ENCODE results near the gene LIMS1. TPM values are rescaled to one million over a fixed set of nuclear protein-coding genes. Genes with fewer than 3 reads are reported as not detected.
A peak's percentile ranks its signal among the peaks of the same experiment; 100 is the strongest.

The LIMS1 gene
- polyA plus RNA-seq, 4 donors = 8.3 to 51.4 (median 21.7) TPM

DNA sequence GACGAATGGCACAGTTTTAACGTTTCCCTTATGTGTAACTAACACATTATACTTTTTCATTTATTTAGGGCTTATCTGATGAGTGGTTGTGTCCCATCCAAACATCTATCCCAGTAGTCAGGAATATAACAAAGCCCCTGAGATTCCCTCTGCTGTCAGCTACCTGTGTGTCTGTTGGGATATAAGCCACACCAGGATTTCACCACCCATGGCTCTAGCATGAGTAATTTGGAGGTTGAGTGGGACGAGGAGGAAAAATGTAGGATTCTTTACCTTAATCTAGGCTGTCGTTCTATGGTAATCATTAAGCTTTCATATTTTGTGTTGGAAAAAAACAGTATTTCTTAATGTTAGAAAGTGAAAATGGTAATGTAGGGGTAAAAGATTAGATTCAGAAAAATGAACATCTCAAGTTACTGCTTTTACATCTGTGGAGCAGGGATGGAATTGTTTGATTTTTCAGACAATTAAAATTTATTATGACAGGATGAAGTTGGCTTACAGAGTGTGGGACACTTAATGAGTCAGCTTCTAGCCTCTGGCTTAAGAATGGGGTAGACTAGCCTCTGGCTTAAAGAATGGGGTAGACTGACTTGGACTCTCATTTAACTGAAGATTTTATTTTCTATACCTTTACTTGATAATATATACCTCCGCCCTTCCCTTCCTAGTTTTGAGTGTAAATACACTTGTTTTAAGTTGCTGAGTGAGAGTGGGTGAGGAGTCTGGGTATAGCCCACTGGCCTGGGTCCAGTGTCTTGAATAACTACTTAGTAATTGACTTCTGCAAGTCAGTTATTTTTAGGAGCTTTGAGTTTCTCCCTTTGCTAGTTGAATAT lies 96.5 kb downstream of the LIMS1 start:
- Histone ChIP-seq H3K4me3 (ENCODE audit: low read depth in 1 of 3, low read length in 3 of 3) (no peak overlapping the region), H3K36me3 (ENCODE audit: control insufficient read depth in 3 of 3, insufficient read depth in 2 of 3, low read depth in 1 of 3, low read length in 3 of 3) (peaks cover 0 to 10% (median 0%) of the 10 kb centered on the region in 3 donors), H3K27ac (ENCODE audit: low read depth in 1 of 3, low read length in 2 of 3) (no peak overlapping the region), H3K27me3 (ENCODE audit: control insufficient read depth in 3 of 3, insufficient read depth in 3 of 3, low read length in 3 of 3) (no peaks in the 10 kb centered on the region), H3K4me1 (ENCODE audit: control insufficient read depth in 3 of 3, insufficient read depth in 2 of 3, low read depth in 1 of 3, low read length in 2 of 3) (peaks cover 5 to 32% (median 7%) of the 10 kb centered on the region in 3 donors), H3K9me3 (ENCODE audit: control insufficient read depth in 2 of 2, insufficient read depth in 1 of 2, low read depth in 1 of 2, low read length in 1 of 2) (no peaks in the 10 kb centered on the region)
- no peak for FAIRE-seq
- no peak for DNase-seq
- 84 to 94% (median 90%) methylated on average over 5 of the region's 5 CpGs for WGBS, 3 donors

DNA sequence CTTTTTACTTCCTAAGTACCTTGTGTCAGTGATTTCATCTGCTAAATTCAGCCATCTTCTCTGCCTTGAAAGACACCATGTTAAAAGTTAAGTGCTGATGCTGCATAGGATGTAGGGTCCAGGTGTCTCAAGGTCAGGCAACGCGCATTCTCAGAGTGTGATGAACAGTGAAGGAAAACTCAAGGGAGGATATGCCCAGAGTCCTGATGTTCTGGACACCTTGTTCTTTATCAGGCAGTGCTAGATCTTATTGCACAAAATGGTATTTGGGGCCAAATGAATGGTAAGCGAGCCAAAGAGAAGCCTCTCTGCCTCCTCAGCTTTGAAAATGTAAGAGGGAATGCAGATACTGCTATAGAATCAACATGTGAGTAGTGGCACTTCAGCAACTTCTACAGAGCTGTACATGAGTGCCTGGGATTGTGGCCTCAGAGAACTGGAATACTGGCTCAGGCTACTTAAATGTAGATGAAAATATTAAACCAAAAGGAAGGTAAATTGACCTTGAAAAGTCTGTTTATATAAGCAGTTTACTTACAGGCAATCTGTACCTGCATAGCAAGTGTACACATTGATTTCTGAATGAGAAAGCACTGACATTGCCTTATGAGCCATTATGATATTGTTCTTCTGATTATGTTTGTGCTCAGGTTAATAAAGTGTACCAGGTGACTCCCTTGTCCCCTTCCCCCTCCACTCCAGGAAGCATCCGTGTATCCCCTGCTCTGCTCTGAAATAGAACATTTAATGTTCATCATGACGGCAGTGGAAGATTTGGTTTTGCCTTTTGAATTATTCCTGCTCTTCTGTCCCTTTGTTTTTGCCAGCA lies 98.3 kb downstream of the LIMS1 start:
- no peak overlapping the region for H3K27ac ChIP-seq (ENCODE audit: low read depth in 1 of 3, low read length in 2 of 3)
- FAIRE-seq = no peak

DNA sequence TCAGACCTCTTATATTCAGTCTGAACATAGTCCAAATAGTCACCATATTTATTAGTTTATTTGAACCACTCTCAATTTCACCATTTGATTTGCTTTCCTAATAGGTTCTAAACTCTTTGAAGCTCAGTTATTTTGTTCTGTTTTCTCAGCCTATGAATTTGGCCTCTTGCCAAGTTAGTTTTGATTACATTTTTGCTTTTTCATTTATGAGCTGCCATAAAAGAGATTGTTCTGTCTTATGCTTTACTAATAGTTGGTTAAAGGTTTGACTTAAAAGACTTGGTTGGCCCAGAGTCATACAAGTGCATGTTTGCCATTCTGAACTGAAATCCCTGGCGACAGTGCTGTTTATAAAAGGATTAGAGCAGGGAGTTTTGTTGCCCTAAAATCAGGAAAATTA lies 99.1 kb downstream of the LIMS1 start:
- 3 to 34% (median 34%) methylated on average over 1 of the region's 1 CpG for WGBS, 3 donors
- Histone ChIP-seq H3K9me3 (ENCODE audit: control insufficient read depth in 2 of 2, insufficient read depth in 1 of 2, low read depth in 1 of 2, low read length in 1 of 2) (no peaks in the 10 kb centered on the region), H3K36me3 (ENCODE audit: control insufficient read depth in 3 of 3, insufficient read depth in 2 of 3, low read depth in 1 of 3, low read length in 3 of 3) (peaks cover 0 to 10% (median 0%) of the 10 kb centered on the region in 3 donors), H3K27ac (ENCODE audit: low read depth in 1 of 3, low read length in 2 of 3) (peak overlapping the region in 1 of 3 donors; percentile 55), H3K4me1 (ENCODE audit: control insufficient read depth in 3 of 3, insufficient read depth in 2 of 3, low read depth in 1 of 3, low read length in 2 of 3) (peaks cover 13 to 51% (median 16%) of the 10 kb centered on the region in 3 donors), H3K27me3 (ENCODE audit: control insufficient read depth in 3 of 3, insufficient read depth in 3 of 3, low read length in 3 of 3) (no peaks in the 10 kb centered on the region), H3K4me3 (ENCODE audit: low read depth in 1 of 3, low read length in 3 of 3) (no peak overlapping the region)
- DNase-seq (peak; percentile 71 to 77), FAIRE-seq (no peak)

More for the DNA sequence above, 98.3 kb downstream of the LIMS1 start:
- peak; percentile 43 to 64 for DNase-seq
- 63 to 73% (median 64%) methylated on average over 5 of the region's 5 CpGs for WGBS, 3 donors
- peaks cover 0 to 10% (median 0%) of the 10 kb centered on the region in 3 donors for H3K36me3 ChIP-seq (ENCODE audit: control insufficient read depth in 3 of 3, insufficient read depth in 2 of 3, low read depth in 1 of 3, low read length in 3 of 3)
- no peaks in the 10 kb centered on the region for H3K9me3 ChIP-seq (ENCODE audit: control insufficient read depth in 2 of 2, insufficient read depth in 1 of 2, low read depth in 1 of 2, low read length in 1 of 2)
- no peak overlapping the region for H3K4me3 ChIP-seq (ENCODE audit: low read depth in 1 of 3, low read length in 3 of 3)
- peaks cover 12 to 43% (median 13%) of the 10 kb centered on the region in 3 donors for H3K4me1 ChIP-seq (ENCODE audit: control insufficient read depth in 3 of 3, insufficient read depth in 2 of 3, low read depth in 1 of 3, low read length in 2 of 3)
- H3K27me3 ChIP-seq (ENCODE audit: control insufficient read depth in 3 of 3, insufficient read depth in 3 of 3, low read length in 3 of 3) = no peaks in the 10 kb centered on the region

DNA sequence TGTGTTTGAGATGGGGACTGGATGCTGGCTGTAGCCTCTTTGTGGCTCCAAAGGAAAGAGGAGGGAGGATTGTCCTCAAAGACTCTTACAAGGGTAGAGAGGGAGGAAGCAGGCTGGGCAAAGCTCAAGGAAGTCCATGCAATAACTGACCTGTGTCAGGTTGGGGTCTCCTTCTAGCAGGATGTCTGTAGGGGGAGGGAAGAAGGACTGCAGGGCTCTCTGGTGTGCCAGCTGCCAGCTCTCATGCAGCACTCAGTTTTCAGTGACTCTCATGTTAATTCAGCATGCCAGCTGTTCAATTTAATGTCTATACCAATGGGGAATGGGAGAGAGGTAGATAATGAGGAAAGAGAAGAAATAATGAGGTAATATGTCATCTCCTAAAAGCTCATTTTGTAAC lies 99.7 kb downstream of the LIMS1 start:
- H3K4me1 ChIP-seq (ENCODE audit: control insufficient read depth in 3 of 3, insufficient read depth in 2 of 3, low read depth in 1 of 3, low read length in 2 of 3) = peaks cover 13 to 51% (median 16%) of the 10 kb centered on the region in 3 donors
- H3K4me3 ChIP-seq (ENCODE audit: low read depth in 1 of 3, low read length in 3 of 3) = no peak overlapping the region
- H3K27me3 ChIP-seq (ENCODE audit: control insufficient read depth in 3 of 3, insufficient read depth in 3 of 3, low read length in 3 of 3) = no peaks in the 10 kb centered on the region
- peaks cover 0 to 10% (median 0%) of the 10 kb centered on the region in 3 donors for H3K36me3 ChIP-seq (ENCODE audit: control insufficient read depth in 3 of 3, insufficient read depth in 2 of 3, low read depth in 1 of 3, low read length in 3 of 3)
- H3K9me3 ChIP-seq (ENCODE audit: control insufficient read depth in 2 of 2, insufficient read depth in 1 of 2, low read depth in 1 of 2, low read length in 1 of 2) = no peaks in the 10 kb centered on the region
- peak overlapping the region in 2 of 3 donors; percentile 14 to 55 for H3K27ac ChIP-seq (ENCODE audit: low read depth in 1 of 3, low read length in 2 of 3)
- FAIRE-seq = no peak
- no peak for DNase-seq

DNA sequence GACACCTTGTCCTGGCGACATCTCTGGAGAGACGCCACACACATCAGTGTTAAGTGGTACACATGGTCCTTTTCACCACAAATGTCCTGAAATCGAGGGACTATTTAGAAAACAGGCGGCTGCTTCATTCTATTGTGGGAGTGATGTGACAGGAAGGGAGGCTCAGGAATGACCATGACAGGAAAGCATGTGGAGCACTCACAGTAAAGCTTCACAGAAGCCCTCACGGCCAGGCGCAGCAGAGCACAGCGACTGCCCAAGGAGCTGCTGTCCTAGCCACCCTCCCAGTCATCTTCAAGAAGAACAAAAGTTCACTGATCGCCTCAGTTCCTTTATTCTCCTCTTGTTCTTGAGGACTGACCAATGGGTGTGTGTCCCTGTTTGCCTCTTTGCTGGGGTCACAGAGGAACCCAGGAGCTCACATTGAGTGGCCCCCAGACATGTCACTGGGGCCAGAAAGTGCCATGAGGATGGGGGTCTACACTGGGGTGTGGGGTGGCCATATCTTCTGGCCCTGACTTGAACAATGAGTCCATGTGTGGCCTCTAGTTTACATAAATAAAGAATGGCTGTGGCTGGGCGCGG lies 100.4 kb downstream of the LIMS1 start:
- FAIRE-seq = no peak
- 68 to 85% (median 76%) methylated on average over 10 of the region's 10 CpGs for WGBS, 3 donors
- peaks cover 13 to 51% (median 16%) of the 10 kb centered on the region in 3 donors for H3K4me1 ChIP-seq (ENCODE audit: control insufficient read depth in 3 of 3, insufficient read depth in 2 of 3, low read depth in 1 of 3, low read length in 2 of 3)
- H3K27ac ChIP-seq (ENCODE audit: low read depth in 1 of 3, low read length in 2 of 3) = peak overlapping the region in 1 of 3 donors; percentile 16
- no peaks in the 10 kb centered on the region for H3K9me3 ChIP-seq (ENCODE audit: control insufficient read depth in 2 of 2, insufficient read depth in 1 of 2, low read depth in 1 of 2, low read length in 1 of 2)
- no peak for DNase-seq
- H3K4me3 ChIP-seq (ENCODE audit: low read depth in 1 of 3, low read length in 3 of 3) = no peak overlapping the region
- H3K36me3 ChIP-seq (ENCODE audit: control insufficient read depth in 3 of 3, insufficient read depth in 2 of 3, low read depth in 1 of 3, low read length in 3 of 3) = peaks cover 0 to 9% (median 0%) of the 10 kb centered on the region in 3 donors
- no peaks in the 10 kb centered on the region for H3K27me3 ChIP-seq (ENCODE audit: control insufficient read depth in 3 of 3, insufficient read depth in 3 of 3, low read length in 3 of 3)

DNA sequence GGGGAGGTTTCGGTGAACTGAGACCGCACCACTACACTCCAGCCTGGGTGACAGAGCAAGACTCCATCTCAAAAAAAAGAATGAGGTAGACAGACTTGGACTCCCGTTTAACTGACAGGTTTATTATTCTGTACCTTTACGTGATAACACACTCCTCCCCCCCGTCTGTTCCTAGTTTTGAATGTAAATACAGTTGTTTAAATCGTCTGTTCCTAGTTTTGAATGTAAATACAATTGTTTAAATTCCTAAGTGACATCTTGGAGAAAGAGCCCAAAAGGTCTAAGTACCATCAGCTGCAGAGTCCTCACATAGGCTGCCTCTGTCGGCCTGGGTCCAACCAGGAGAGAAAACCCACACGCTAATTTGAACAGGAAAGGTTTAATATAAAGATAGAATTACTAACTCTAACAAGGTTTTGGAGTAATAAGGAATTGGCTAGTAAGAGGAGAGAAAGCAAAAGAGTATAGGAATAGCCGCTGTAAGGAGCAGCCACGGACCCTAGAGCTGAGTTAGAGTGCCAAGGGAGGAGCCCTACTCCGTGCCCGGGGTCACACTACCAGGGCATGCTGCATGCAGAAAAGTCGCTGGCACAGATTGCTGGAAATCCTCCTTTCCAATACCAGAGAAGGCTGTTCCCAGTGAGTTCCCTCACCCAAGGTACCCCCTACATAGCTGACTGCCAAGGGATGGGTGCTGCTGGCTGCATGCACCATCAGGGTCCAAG lies 101.5 kb downstream of the LIMS1 start:
- Histone ChIP-seq H3K36me3 (ENCODE audit: control insufficient read depth in 3 of 3, insufficient read depth in 2 of 3, low read depth in 1 of 3, low read length in 3 of 3) (peaks cover 0 to 8% (median 0%) of the 10 kb centered on the region in 3 donors), H3K4me1 (ENCODE audit: control insufficient read depth in 3 of 3, insufficient read depth in 2 of 3, low read depth in 1 of 3, low read length in 2 of 3) (peaks cover 13 to 51% (median 16%) of the 10 kb centered on the region in 3 donors), H3K27ac (ENCODE audit: low read depth in 1 of 3, low read length in 2 of 3) (no peak overlapping the region), H3K9me3 (ENCODE audit: control insufficient read depth in 2 of 2, insufficient read depth in 1 of 2, low read depth in 1 of 2, low read length in 1 of 2) (no peaks in the 10 kb centered on the region), H3K4me3 (ENCODE audit: low read depth in 1 of 3, low read length in 3 of 3) (no peak overlapping the region), H3K27me3 (ENCODE audit: control insufficient read depth in 3 of 3, insufficient read depth in 3 of 3, low read length in 3 of 3) (no peaks in the 10 kb centered on the region)
- DNase-seq (no peak), FAIRE-seq (no peak)
- WGBS, 3 donors = 43 to 58% (median 51%) methylated on average over 13 of the region's 13 CpGs

DNA sequence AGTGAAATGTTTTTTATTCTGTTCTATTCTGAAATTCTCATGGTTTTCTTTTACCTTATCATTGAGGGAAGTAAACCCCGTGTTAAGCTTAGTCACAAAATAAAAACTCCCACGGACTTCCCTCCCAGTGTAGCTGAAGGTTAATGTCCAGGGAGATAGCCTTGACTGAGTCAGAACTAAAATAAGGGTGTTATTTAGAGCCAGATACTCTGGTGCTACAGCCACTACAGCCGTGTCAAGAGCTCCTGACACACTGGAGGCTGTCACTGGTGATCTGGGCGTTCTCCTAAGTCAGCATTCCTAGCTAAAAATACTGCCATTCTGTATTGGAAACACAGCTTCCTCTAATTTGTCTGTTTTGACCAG lies 103.0 kb downstream of the LIMS1 start:
- Histone ChIP-seq H3K36me3 (ENCODE audit: control insufficient read depth in 3 of 3, insufficient read depth in 2 of 3, low read depth in 1 of 3, low read length in 3 of 3) (peaks cover 0 to 6% (median 0%) of the 10 kb centered on the region in 3 donors), H3K4me3 (ENCODE audit: low read depth in 1 of 3, low read length in 3 of 3) (no peak overlapping the region), H3K27me3 (ENCODE audit: control insufficient read depth in 3 of 3, insufficient read depth in 3 of 3, low read length in 3 of 3) (no peaks in the 10 kb centered on the region), H3K27ac (ENCODE audit: low read depth in 1 of 3, low read length in 2 of 3) (peak overlapping the region in 2 of 3 donors; percentile 57 to 85), H3K4me1 (ENCODE audit: control insufficient read depth in 3 of 3, insufficient read depth in 2 of 3, low read depth in 1 of 3, low read length in 2 of 3) (peaks cover 12 to 42% (median 16%) of the 10 kb centered on the region in 3 donors), H3K9me3 (ENCODE audit: control insufficient read depth in 2 of 2, insufficient read depth in 1 of 2, low read depth in 1 of 2, low read length in 1 of 2) (no peaks in the 10 kb centered on the region)
- FAIRE-seq = no peak
- 3 to 19% (median 6%) methylated on average over 4 of the region's 4 CpGs for WGBS, 3 donors
- DNase-seq = peak; percentile 80 to 93
